B cell (primary cell): ENCODE measurements around the gene TRDN.

Source experiments
- EZH2 ChIP-seq: IDR thresholded peaks from 2 replicates; pipeline ENCODE4 v1.6.1; 2012; ENCODE audit warnings: borderline replicate concordance, low read depth, mild to moderate bottlenecking, moderate library complexity, low read length; ENCODE audit not compliant: insufficient read depth, poor library complexity, severe bottlenecking
- TF ChIP-seq, protein P1 (sequence below): fragments of 200-600 bp; IDR thresholded peaks from one replicate; pipeline ENCODE4 v1.8.0; 2022; ENCODE audit warnings: antibody characterized with exemption, mild to moderate bottlenecking

DNA sequence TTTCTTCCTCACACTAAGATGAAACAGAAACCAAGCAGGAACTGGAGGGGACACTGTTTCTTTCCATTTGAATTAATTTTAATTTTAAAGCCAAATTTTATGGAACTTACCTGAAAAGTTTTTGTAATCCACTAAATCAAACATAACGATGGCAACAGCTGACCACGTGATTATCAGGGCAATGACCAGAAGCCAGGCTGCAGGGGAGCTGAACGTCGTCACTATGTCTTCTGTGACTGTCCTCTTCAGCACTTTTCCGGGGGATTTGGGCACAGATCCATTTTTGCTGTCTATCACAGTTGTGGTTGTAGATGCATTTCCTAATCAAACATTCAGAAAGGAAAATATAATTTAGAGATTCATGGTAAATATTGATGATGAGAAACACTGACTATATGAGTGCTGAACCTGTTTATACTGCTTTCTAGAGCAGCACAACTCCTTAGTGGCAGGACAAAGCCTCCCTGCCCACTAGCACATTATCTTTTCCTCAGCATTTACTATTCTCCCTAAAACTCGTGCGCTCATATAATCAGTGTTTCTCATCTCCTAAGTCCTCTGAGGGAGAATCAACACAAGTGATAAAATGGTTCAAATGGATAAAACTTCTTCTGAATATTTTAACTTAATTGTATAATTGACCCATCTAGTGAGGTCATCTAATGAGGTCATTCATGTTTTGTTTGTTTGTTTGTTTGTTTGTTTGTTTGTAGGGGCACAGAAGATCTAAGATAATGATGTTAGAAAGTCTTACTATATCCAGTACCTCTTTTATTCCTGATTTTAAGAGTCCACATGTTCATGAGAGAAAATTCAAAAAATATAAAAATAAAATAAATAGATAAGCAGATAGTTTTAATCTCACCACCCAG, 65.7 kb downstream of the TRDN start:
- TF ChIP-seq, protein P1, sequence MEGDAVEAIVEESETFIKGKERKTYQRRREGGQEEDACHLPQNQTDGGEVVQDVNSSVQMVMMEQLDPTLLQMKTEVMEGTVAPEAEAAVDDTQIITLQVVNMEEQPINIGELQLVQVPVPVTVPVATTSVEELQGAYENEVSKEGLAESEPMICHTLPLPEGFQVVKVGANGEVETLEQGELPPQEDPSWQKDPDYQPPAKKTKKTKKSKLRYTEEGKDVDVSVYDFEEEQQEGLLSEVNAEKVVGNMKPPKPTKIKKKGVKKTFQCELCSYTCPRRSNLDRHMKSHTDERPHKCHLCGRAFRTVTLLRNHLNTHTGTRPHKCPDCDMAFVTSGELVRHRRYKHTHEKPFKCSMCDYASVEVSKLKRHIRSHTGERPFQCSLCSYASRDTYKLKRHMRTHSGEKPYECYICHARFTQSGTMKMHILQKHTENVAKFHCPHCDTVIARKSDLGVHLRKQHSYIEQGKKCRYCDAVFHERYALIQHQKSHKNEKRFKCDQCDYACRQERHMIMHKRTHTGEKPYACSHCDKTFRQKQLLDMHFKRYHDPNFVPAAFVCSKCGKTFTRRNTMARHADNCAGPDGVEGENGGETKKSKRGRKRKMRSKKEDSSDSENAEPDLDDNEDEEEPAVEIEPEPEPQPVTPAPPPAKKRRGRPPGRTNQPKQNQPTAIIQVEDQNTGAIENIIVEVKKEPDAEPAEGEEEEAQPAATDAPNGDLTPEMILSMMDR, result no peak
- no peak for TF ChIP-seq EZH2
